ENCODE data around the gene ERBB2.

DNA sequence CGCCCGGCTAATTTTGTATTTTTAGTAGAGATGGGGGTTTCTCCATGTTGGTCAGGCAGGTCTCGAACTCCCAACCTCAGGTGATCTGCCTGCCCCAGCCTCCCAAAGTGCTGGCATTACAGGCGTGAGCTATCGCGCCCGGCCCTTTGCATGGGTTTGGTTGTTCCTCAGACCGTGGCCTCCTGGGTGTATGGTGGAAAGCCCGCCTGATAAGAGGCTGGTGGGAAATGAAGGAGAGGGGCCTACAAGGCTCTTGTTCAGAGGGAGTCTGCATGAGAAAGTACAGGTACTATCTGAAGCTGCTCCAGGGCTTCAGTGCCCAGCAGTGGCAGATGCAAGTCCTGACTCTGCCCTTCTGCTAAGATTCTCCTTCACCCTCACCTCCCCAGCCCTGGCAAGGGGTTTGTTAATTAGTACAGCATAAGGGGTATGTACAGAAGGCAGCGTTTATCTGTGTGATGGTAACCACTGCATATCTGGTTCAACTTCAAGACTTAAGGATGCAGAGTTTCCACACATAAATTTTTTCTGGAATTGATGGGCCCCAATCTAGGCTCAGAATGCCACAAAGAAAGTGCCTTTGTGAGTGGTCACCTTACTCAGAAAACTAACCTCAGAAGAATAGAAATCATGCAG, 62.1 kb downstream of the ERBB2 start:
- TF ChIP-seq, protein P1, sequence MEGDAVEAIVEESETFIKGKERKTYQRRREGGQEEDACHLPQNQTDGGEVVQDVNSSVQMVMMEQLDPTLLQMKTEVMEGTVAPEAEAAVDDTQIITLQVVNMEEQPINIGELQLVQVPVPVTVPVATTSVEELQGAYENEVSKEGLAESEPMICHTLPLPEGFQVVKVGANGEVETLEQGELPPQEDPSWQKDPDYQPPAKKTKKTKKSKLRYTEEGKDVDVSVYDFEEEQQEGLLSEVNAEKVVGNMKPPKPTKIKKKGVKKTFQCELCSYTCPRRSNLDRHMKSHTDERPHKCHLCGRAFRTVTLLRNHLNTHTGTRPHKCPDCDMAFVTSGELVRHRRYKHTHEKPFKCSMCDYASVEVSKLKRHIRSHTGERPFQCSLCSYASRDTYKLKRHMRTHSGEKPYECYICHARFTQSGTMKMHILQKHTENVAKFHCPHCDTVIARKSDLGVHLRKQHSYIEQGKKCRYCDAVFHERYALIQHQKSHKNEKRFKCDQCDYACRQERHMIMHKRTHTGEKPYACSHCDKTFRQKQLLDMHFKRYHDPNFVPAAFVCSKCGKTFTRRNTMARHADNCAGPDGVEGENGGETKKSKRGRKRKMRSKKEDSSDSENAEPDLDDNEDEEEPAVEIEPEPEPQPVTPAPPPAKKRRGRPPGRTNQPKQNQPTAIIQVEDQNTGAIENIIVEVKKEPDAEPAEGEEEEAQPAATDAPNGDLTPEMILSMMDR (IDR thresholded peaks at IDR 0.05): no peak
- TF ChIP-seq POLR2AphosphoS5 (IDR thresholded peaks at IDR 0.05): no peak
- TF ChIP-seq POLR2A (IDR thresholded peaks at IDR 0.05): no peak

Measured in transverse colon (tissue), 4 donors.